Measurements from ENCODE around the gene GPC1.

GRCh38 chr2:240441993-240442411 is 6.5 kb downstream of the GPC1 start:
- TF ChIP-seq CTCF (IDR thresholded peaks at IDR 0.05; ENCODE audit: low read depth, low read length) (no peak), EZH2phosphoT487 (IDR thresholded peaks at IDR 0.05; ENCODE audit: low read depth) (no peak)

Measured in OCI-LY3 (cell line).